Adrenal gland (tissue), 12 donors: Measurements from ENCODE around the gene COL19A1. TPM values are rescaled to one million over a fixed set of nuclear protein-coding genes. Genes with fewer than 3 reads are reported as not detected.

Experiments used
- DNase-seq, 7 donors: peaks; one replicate each; pipeline ENCODE4 v3.0.0-alpha.2; 2019 to 2020
- H3K27ac ChIP-seq, 5 donors: fragments of 200-600 bp; sonication (generic) in 4 of 5; 1 replicate in 3 of 5; 2 replicates in 2 of 5; pipeline versions ENCODE4 v1.5.1 to v1.8.0; 2016 to 2020; ENCODE audit warnings: mild to moderate bottlenecking in 1 of 5
- H3K27me3 ChIP-seq: fragments of 200-600 bp; 2 replicates; pipeline ENCODE4 v1.8.0; 2021
- H3K36me3 ChIP-seq, 2 donors: fragments of 200-600 bp; replicated peaks in 1 of 2; 1 replicate in 1 of 2; 2 replicates in 1 of 2; pipeline versions ENCODE4 v1.5.1 to v1.8.0; 2018 to 2022
- H3K4me1 ChIP-seq, 2 donors: fragments of 200-600 bp; replicated peaks in 1 of 2; 1 replicate in 1 of 2; 2 replicates in 1 of 2; pipeline versions ENCODE4 v1.5.1 to v1.8.0; 2018 to 2021
- H3K4me3 ChIP-seq, 4 donors: fragments of 200-600 bp; sonication (generic) in 3 of 4; one replicate each; pipeline ENCODE4 v1.5.1; 2016 to 2018
- H3K9me3 ChIP-seq, 3 donors: fragments of 200-600 bp; sonication (generic) in 1 of 3; replicated peaks in 1 of 3; 1 replicate in 2 of 3; 2 replicates in 1 of 3; pipeline versions ENCODE4 v1.5.1 to v1.8.0; 2016 to 2021
- CTCF ChIP-seq, 6 experiments: fragments of 450-650 bp in 4 of 6; fragments of 200-600 bp in 2 of 6; sonication (generic) in 1 of 6; IDR thresholded peaks; 1 replicate in 5 of 6; 2 replicates in 1 of 6; pipeline versions ENCODE4 v1.5.1 to v1.8.0; 2016 to 2021; ENCODE audit warnings: antibody characterized with exemption in 6 of 6, mild to moderate bottlenecking in 2 of 6, moderate library complexity in 1 of 6
- POLR2A ChIP-seq, 2 donors: fragments of 450-650 bp; IDR thresholded peaks; one replicate each; pipeline ENCODE4 v1.6.1; 2017; ENCODE audit warnings: antibody characterized with exemption in 2 of 2, mild to moderate bottlenecking in 2 of 2, moderate library complexity in 1 of 2
- WGBS, 4 donors: extraction: QIAGEN DNeasy Blood & Tissue Kit in 2 of 4; methylation state at CpG; one replicate each; pipeline versions ENCODE4 v1.1.5 to v1.1.7; 2013 to 2017; 5-methylcytosine and 5-hydroxymethylcytosine counted together
- intact Hi-C, 2 donors: fragments of 100-400 bp; cut with DNase I; formaldehyde crosslinking; loops; one replicate each; pipeline versions ENCODE4 v1.14.1 to v1.15.0; 2022 to 2023
- polyA plus RNA-seq, 3 donors: library from polyadenylated mRNA; stranded (reverse); fragments of 200-250 nt in 2 of 3; fragments of 350-450 nt in 1 of 3; fragmentation: Illumina TruSeq in 1 of 3; extraction: RNeasy Lipid Tissue Mini Kit (QIAGEN cat#74804) in 1 of 3; gene quantifications; one replicate each; pipeline ENCODE4 v1.2.3, GENCODE V29; 2013 to 2014
- total RNA-seq, 9 donors: library from RNA; depleted of rRNA in 4 of 9; stranded (reverse); fragments of >200 nt in 4 of 9; fragments of 120-200 nt in 1 of 9; fragmentation: NEBNext Ultra II Directional in 1 of 9; extraction: Animal tissue kit (Norgen Biotek cat#: 25700) in 1 of 9; gene quantifications; one replicate each; pipeline versions ENCODE4 v1.1.0 to v1.2.4, GENCODE V29; 2013 to 2023
- donor health status: healthy with polysubstance abuse.
- donor health status: Bipolar disorder and iron deficiency.
- donor health status: DM: yes; HTN: yes; CAD: no.
- donor health status: DM: no; HTN: no; CAD: no.
- donor health status: DM: no; HTN: no; CAD: no.
- donor health status: DM: yes; HTN: yes; CAD: no.

The COL19A1 gene
- total and polyA plus RNA-seq, 12 donors = under 0.01 to 0.32 (median 0.11) TPM; not detected in 5

GRCh38 chr6:70118670-70119069, 252.3 kb downstream of the COL19A1 start:
- H3K27me3 ChIP-seq = no peaks in the 10 kb centered on the region
- 47 to 70% (median 64%) methylated on average over 2 of the region's 2 CpGs for WGBS, 4 donors
- no peak overlapping the region for H3K27ac ChIP-seq
- no peaks in the 10 kb centered on the region for H3K36me3 ChIP-seq
- TF ChIP-seq CTCF (IDR thresholded peaks at IDR 0.05) = no peak
- no peak for TF ChIP-seq POLR2A (IDR thresholded peaks at IDR 0.05)
- no peak overlapping the region for H3K4me3 ChIP-seq
- intact Hi-C loops = no loop called here
- DNase-seq = no peak
- H3K4me1 ChIP-seq = no peaks in the 10 kb centered on the region
- H3K9me3 ChIP-seq = no peaks in the 10 kb centered on the region

GRCh38 chr6:70119218-70119835, 253.0 kb downstream of the COL19A1 start:
- Histone ChIP-seq H3K36me3 (no peaks in the 10 kb centered on the region), H3K4me3 (no peak overlapping the region), H3K4me1 (no peaks in the 10 kb centered on the region), H3K27ac (no peak overlapping the region), H3K27me3 (no peaks in the 10 kb centered on the region), H3K9me3 (no peaks in the 10 kb centered on the region)
- TF ChIP-seq POLR2A (IDR thresholded peaks at IDR 0.05) (no peak), CTCF (IDR thresholded peaks at IDR 0.05) (no peak)
- intact Hi-C loops = no loop called here
- no peak for DNase-seq
- WGBS, 4 donors = 66 to 75% (median 73%) methylated on average over 7 of the region's 7 CpGs

- H3K36me3 ChIP-seq = no peaks in the 10 kb centered on the region
- 59 to 90% (median 85%) methylated on average over 1 of the region's 1 CpG for WGBS, 4 donors
- no peak overlapping the region for H3K27ac ChIP-seq
- DNase-seq = no peak
- no peak overlapping the region for H3K4me3 ChIP-seq
- no peaks in the 10 kb centered on the region for H3K27me3 ChIP-seq
- intact Hi-C loops = no loop called here
- TF ChIP-seq POLR2A (IDR thresholded peaks at IDR 0.05) (no peak), CTCF (IDR thresholded peaks at IDR 0.05) (no peak)
- H3K9me3 ChIP-seq = no peaks in the 10 kb centered on the region
- no peaks in the 10 kb centered on the region for H3K4me1 ChIP-seq
These were observed 258.1 kb downstream of the COL19A1 start for GRCh38 chr6:70124443-70124842.

GRCh38 chr6:70124882-70125545, 258.7 kb downstream of the COL19A1 start:
- intact Hi-C loops = no loop called here
- Histone ChIP-seq H3K36me3 (no peaks in the 10 kb centered on the region), H3K4me1 (no peaks in the 10 kb centered on the region), H3K9me3 (no peaks in the 10 kb centered on the region), H3K27ac (no peak overlapping the region), H3K4me3 (no peak overlapping the region), H3K27me3 (no peaks in the 10 kb centered on the region)
- 34 to 41% (median 39%) methylated on average over 3 of the region's 3 CpGs for WGBS, 4 donors
- TF ChIP-seq POLR2A (IDR thresholded peaks at IDR 0.05) = no peak
- no peak for TF ChIP-seq CTCF (IDR thresholded peaks at IDR 0.05)
- no peak for DNase-seq
